Gastrocnemius medialis (tissue), 4 donors: Measurements from ENCODE around the gene NACA.

ENCODE experiments used
- POLR2A ChIP-seq, 2 donors: fragments of 450-650 bp; IDR thresholded peaks; one replicate each; pipeline ENCODE4 v1.6.1; 2017; ENCODE audit warnings: antibody characterized with exemption in 2 of 2, mild to moderate bottlenecking in 2 of 2, moderate library complexity in 2 of 2
- TF ChIP-seq, protein P1 (sequence below), 5 experiments: fragments of 450-650 bp in 3 of 5; fragments of 200-600 bp in 2 of 5; sonication (generic) in 2 of 5; IDR thresholded peaks in 4 of 5; conservative IDR thresholded peaks in 1 of 5; 1 replicate in 4 of 5; 2 replicates in 1 of 5; pipeline ENCODE4 v1.5.1; 2016 to 2019; ENCODE audit warnings: antibody characterized with exemption in 5 of 5, mild to moderate bottlenecking in 3 of 5, moderate library complexity in 3 of 5

GRCh38 chr12:56679883-56680575 is 45.1 kb downstream of the NACA start:
- TF ChIP-seq POLR2A (IDR thresholded peaks at IDR 0.05) = no peak
- TF ChIP-seq, protein P1, sequence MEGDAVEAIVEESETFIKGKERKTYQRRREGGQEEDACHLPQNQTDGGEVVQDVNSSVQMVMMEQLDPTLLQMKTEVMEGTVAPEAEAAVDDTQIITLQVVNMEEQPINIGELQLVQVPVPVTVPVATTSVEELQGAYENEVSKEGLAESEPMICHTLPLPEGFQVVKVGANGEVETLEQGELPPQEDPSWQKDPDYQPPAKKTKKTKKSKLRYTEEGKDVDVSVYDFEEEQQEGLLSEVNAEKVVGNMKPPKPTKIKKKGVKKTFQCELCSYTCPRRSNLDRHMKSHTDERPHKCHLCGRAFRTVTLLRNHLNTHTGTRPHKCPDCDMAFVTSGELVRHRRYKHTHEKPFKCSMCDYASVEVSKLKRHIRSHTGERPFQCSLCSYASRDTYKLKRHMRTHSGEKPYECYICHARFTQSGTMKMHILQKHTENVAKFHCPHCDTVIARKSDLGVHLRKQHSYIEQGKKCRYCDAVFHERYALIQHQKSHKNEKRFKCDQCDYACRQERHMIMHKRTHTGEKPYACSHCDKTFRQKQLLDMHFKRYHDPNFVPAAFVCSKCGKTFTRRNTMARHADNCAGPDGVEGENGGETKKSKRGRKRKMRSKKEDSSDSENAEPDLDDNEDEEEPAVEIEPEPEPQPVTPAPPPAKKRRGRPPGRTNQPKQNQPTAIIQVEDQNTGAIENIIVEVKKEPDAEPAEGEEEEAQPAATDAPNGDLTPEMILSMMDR (IDR thresholded peaks at IDR 0.05 in 4 of 5, conservative IDR thresholded peaks at IDR 0.05 in 1 of 5) = no peak
